ENCODE measurements around the gene CHD8. TPM values are rescaled to one million over a fixed set of nuclear protein-coding genes. Genes with fewer than 3 reads are reported as not detected.

The CHD8 gene
- total and polyA plus RNA-seq, 10 of the 15 experiments (the other 5 are each of a cell fraction or from before 2014, with no cell fraction given), result 20.2 to 79.5 (median 35.5) TPM

DNA sequence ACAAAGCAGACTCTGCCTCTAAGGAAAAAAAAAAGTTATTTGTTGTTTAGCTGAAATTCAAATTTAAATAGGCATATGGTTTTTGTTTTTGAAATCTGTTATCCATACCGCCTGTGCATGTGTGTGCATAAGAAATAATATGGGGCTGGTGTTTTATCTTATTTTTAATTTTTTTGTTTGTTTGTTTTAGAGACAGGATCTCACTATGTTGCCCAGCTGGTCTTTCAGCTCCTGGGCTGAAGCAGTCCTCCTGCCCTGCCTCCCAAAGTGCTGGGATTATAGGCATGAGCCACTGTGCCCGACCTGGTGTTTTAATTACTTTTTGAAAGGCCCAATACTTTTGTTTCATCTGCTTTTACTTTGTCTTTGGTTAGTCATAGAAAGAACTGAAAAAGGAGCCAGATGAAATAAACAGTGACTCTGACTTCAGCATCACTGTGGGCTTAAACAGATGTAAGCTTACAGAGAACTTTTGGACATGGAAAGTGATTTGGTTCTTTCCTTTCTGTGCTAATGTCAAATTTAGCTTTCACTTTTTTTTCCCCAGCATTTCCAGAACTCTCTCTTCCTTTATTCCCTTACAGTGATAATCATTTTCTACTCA is 109.3 kb downstream of the CHD8 start (continued):
- no peak for TF ChIP-seq BCLAF1 (IDR thresholded peaks at IDR 0.05)
- no peak for TF ChIP-seq NFYA (IDR thresholded peaks at IDR 0.05; ENCODE audit: borderline replicate concordance, low read depth, low read length)
- no peak for TF ChIP-seq LARP7 (IDR thresholded peaks at IDR 0.05)
- no peak for TF ChIP-seq PKNOX1 (IDR thresholded peaks at IDR 0.05)
- TF ChIP-seq PAX8 (IDR thresholded peaks at IDR 0.05), result no peak
- TF ChIP-seq, protein P1, sequence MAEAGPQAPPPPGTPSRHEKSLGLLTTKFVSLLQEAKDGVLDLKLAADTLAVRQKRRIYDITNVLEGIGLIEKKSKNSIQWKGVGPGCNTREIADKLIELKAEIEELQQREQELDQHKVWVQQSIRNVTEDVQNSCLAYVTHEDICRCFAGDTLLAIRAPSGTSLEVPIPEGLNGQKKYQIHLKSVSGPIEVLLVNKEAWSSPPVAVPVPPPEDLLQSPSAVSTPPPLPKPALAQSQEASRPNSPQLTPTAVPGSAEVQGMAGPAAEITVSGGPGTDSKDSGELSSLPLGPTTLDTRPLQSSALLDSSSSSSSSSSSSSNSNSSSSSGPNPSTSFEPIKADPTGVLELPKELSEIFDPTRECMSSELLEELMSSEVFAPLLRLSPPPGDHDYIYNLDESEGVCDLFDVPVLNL (IDR thresholded peaks at IDR 0.05; ENCODE audit: low read depth, low read length), result no peak
- TF ChIP-seq RELA (IDR thresholded peaks at IDR 0.05; ENCODE audit: borderline replicate concordance, partially characterized antibody), result no peak

Measured in GM12878 (cell line).